NCI-H2029 treated with DMSO at 0.1 percent for 48 hours (cell line): ENCODE results near the gene RHBDL1.

ENCODE experiments used
- DNase-seq: peaks from one replicate; lab custom pipeline; 2025; lab: John Stamatoyannopoulos, UW

Gene RHBDL1

GRCh38 chr16:674214-674881, 1.1 kb upstream of the RHBDL1 start:
- no peak for DNase-seq

- no peak for DNase-seq
Measured at GRCh38 chr16:675884-676564, 553 bp downstream of the RHBDL1 start.

- DNase-seq: no peak
Measured at GRCh38 chr16:676565-676902, 1.1 kb downstream of the RHBDL1 start.

GRCh38 chr16:676913-677312, 1.4 kb downstream of the RHBDL1 start:
- DNase-seq: no peak

- DNase-seq: no peak
Measured at GRCh38 chr16:677316-678190, 2.1 kb downstream of the RHBDL1 start.

GRCh38 chr16:678209-678857, 2.9 kb downstream of the RHBDL1 start:
- no peak for DNase-seq

- peak; percentile 26 for DNase-seq
Measured at GRCh38 chr16:678858-679813, 3.7 kb downstream of the RHBDL1 start.

GRCh38 chr16:679814-680624, 4.5 kb downstream of the RHBDL1 start, which contains the start of gene STUB1:
Gene STUB1, plus strand, starts transcription at chr16:680410. Its CDS starts 116 bp downstream, at chr16:680526.
- DNase-seq: peak; percentile 65

GRCh38 chr16:680625-680945, 5.1 kb downstream of the RHBDL1 start:
- DNase-seq: no peak

- DNase-seq: no peak
Measured at GRCh38 chr16:680967-681745, 5.7 kb downstream of the RHBDL1 start.

GRCh38 chr16:681746-682427, 6.4 kb downstream of the RHBDL1 start:
- DNase-seq: no peak

GRCh38 chr16:682493-683395, 7.3 kb downstream of the RHBDL1 start:
- no peak for DNase-seq

GRCh38 chr16:683396-684070, 8.1 kb downstream of the RHBDL1 start:
- DNase-seq: no peak

GRCh38 chr16:684071-684794, 8.8 kb downstream of the RHBDL1 start, which contains the start of gene JMJD8:
Gene JMJD8, minus strand, starts transcription at chr16:684334. Its CDS starts 15 bp downstream, at chr16:684319.
- peak; percentile 51 for DNase-seq

GRCh38 chr16:684961-685696, 9.7 kb downstream of the RHBDL1 start:
- peak; percentile 78 for DNase-seq

GRCh38 chr16:685967-686366, 10.5 kb downstream of the RHBDL1 start:
- DNase-seq: peak; percentile 32
